Neural cell (in vitro differentiated cells): ENCODE data around the gene COTL1. TPM values are rescaled to one million over a fixed set of nuclear protein-coding genes. Genes with fewer than 3 reads are reported as not detected.

Source experiments
- H2AFZ ChIP-seq: fragments of 200-600, 300-800 bp; sonication (generic), shearing (Covaris generic); 2 replicates; pipeline ENCODE4 v1.6.0; 2014; ENCODE audit warnings: low read depth, mild to moderate bottlenecking, antibody characterized with exemption, low read length, moderate library complexity
- H3F3A ChIP-seq: fragments of 200-600 bp; shearing (Covaris generic); 2 replicates; pipeline ENCODE4 v1.6.1; 2016; ENCODE audit warnings: mild to moderate bottlenecking, moderate library complexity, mixed read lengths, antibody characterized with exemption, low read length; ENCODE audit not compliant: insufficient read depth, poor library complexity, severe bottlenecking
- H3K27ac ChIP-seq: fragments of 200-600, 300-800 bp; sonication (generic), shearing (Covaris generic); 2 replicates; pipeline ENCODE4 v1.5.1; 2014; ENCODE audit warnings: mild to moderate bottlenecking, low read length, moderate library complexity
- H3K27me3 ChIP-seq: fragments of 300-800, 200-600 bp; sonication (generic), shearing (Covaris generic); 2 replicates; pipeline ENCODE4 v1.6.0; 2014; ENCODE audit warnings: mild to moderate bottlenecking, low read depth, low read length, moderate library complexity; ENCODE audit not compliant: insufficient read depth
- H3K36me3 ChIP-seq: fragments of 300-800, 200-600 bp; sonication (generic), shearing (Covaris generic); 2 replicates; pipeline ENCODE4 v1.5.1; 2014; ENCODE audit warnings: mild to moderate bottlenecking, antibody characterized with exemption, low read length, moderate library complexity; ENCODE audit not compliant: insufficient read depth
- H3K4me2 ChIP-seq: fragments of 300-800, 200-600 bp; sonication (generic), shearing (Covaris generic); 2 replicates; pipeline ENCODE4 v1.6.0; 2014; ENCODE audit warnings: mild to moderate bottlenecking, low read length
- H3K4me3 ChIP-seq: fragments of 300-800, 200-600 bp; sonication (generic), shearing (Covaris generic); 2 replicates; pipeline ENCODE4 v1.5.1; 2014; ENCODE audit warnings: mild to moderate bottlenecking, low read length, moderate library complexity
- H3K79me2 ChIP-seq: fragments of 200-600 bp; shearing (Covaris generic); replicated peaks from 2 replicates; pipeline ENCODE4 v1.6.0; 2014; ENCODE audit warnings: mild to moderate bottlenecking, low read length, moderate library complexity; ENCODE audit not compliant: insufficient read depth
- H3K9ac ChIP-seq: fragments of 300-800, 200-600 bp; sonication (generic), shearing (Covaris generic); 2 replicates; pipeline ENCODE4 v1.6.1; 2016; ENCODE audit warnings: mild to moderate bottlenecking, low read length, mixed read lengths
- H3K9me2 ChIP-seq: fragments of 200-600 bp; shearing (Covaris generic); 2 replicates; pipeline ENCODE4 v1.6.1; 2016; ENCODE audit warnings: mild to moderate bottlenecking, low read length, mixed read lengths; ENCODE audit not compliant: insufficient read depth
- H3K9me3 ChIP-seq: fragments of 200-600, 300-800 bp; sonication (generic), shearing (Covaris generic); 2 replicates; pipeline ENCODE4 v1.6.1; 2016; ENCODE audit warnings: mild to moderate bottlenecking, mixed run types, low read length, moderate library complexity, mixed read lengths
- H4K20me1 ChIP-seq: fragments of 200-600 bp; shearing (Covaris generic); 2 replicates; pipeline ENCODE4 v1.6.1; 2016; ENCODE audit warnings: mild to moderate bottlenecking, mixed run types; ENCODE audit not compliant: insufficient read depth
- EP300 ChIP-seq: fragments of 450-650 bp; conservative IDR thresholded peaks from 2 replicates; pipeline ENCODE4 v1.6.1; 2014; ENCODE audit warnings: antibody characterized with exemption, mild to moderate bottlenecking, moderate library complexity; ENCODE audit not compliant: poor library complexity, severe bottlenecking
- EZH2 ChIP-seq: fragments of 200-600, 300-800 bp; shearing (Covaris generic), sonication (generic); IDR thresholded peaks from 2 replicates; pipeline ENCODE4 v1.6.1; 2014; ENCODE audit warnings: antibody characterized with exemption, low read length, borderline replicate concordance, mild to moderate bottlenecking; ENCODE audit not compliant: insufficient read depth, poor library complexity, severe bottlenecking
- MXI1 ChIP-seq: fragments of 450-650 bp; conservative IDR thresholded peaks from 2 replicates; pipeline ENCODE4 v1.6.1; 2014; ENCODE audit warnings: antibody characterized with exemption, mild to moderate bottlenecking; ENCODE audit not compliant: poor library complexity, severe bottlenecking
- POLR2AphosphoS5 ChIP-seq: IDR thresholded peaks from 2 replicates; pipeline ENCODE4 v1.6.1; 2012
- RAD21 ChIP-seq: fragments of 450-650 bp; conservative IDR thresholded peaks from 2 replicates; pipeline ENCODE4 v1.6.1; 2014; ENCODE audit warnings: antibody characterized with exemption, mild to moderate bottlenecking, moderate library complexity
- SMC3 ChIP-seq: fragments of 450-650 bp; conservative IDR thresholded peaks from 2 replicates; pipeline ENCODE4 v1.6.1; 2014; ENCODE audit warnings: antibody characterized with exemption, mild to moderate bottlenecking, moderate library complexity; ENCODE audit not compliant: poor library complexity
- TAF1 ChIP-seq: IDR thresholded peaks from 2 replicates; pipeline ENCODE4 v1.6.1; 2012; ENCODE audit warnings: low read depth
- polyA plus RNA-seq: library from polyadenylated mRNA; depleted of rRNA; stranded (reverse); fragments of >200 nt; gene quantifications from 2 replicates; pipeline ENCODE4 v1.2.3, GENCODE V29; 2014
- TF ChIP-seq, protein P1 (sequence below): fragments of 450-650 bp; IDR thresholded peaks from 2 replicates; pipeline ENCODE4 v1.5.1; 2014; ENCODE audit warnings: antibody characterized with exemption, mild to moderate bottlenecking, moderate library complexity; ENCODE audit not compliant: poor library complexity, severe bottlenecking
- TF ChIP-seq, protein P2 (sequence below): IDR thresholded peaks from 2 replicates; pipeline ENCODE4 v1.6.1; 2012; ENCODE audit warnings: borderline replicate concordance

Gene COTL1
- polyA plus RNA-seq, 1 donor from 2014 or later = 86.6 TPM

DNA sequence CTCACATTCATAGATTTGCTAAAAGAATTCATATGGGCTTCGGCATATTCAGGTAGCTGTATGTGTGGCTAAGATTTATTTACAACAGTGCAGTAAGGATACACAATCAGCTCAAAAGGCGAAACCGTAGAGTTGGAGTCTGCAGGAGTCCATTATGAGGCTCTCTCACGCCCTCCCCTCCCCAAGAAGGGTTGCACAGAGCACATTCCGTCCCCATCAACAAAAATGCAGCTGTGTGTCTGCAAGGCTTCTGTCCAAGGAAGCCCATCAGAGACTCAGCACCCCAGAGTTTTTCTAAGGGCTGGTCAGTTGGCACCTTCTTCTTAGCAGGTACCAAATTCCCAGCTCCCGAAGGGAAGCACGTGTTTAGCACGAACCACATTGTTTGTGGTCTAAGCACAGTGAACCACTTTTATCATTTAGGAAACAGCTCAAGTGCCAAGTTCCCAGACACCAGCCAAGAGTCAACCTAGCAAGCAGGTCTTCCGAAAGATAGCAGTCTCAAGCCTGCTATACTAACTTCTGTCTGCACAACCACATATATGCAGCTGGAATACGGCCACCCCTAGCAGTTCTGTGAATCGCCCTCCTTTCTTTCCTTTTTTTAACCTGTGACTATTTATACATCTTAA lies 84.9 kb downstream of the COTL1 start:
- Histone ChIP-seq H3K36me3 (no peaks in the 10 kb centered on the region), H3K4me3 (no peak overlapping the region), H3F3A (no peaks in the 10 kb centered on the region), H4K20me1 (no peaks in the 10 kb centered on the region), H3K9ac (no peak overlapping the region), H3K27ac (no peak overlapping the region), H2AFZ (no peak overlapping the region), H3K27me3 (no peaks in the 10 kb centered on the region), H3K4me2 (no peak overlapping the region), H3K9me2 (no peaks in the 10 kb centered on the region), H3K79me2 (no peaks in the 10 kb centered on the region), H3K9me3 (no peaks in the 10 kb centered on the region)
- TF ChIP-seq TAF1 (no peak), EZH2 (no peak), MXI1 (no peak), EP300 (no peak), POLR2AphosphoS5 (no peak), RAD21 (no peak), SMC3 (no peak)
- TF ChIP-seq, protein P1, sequence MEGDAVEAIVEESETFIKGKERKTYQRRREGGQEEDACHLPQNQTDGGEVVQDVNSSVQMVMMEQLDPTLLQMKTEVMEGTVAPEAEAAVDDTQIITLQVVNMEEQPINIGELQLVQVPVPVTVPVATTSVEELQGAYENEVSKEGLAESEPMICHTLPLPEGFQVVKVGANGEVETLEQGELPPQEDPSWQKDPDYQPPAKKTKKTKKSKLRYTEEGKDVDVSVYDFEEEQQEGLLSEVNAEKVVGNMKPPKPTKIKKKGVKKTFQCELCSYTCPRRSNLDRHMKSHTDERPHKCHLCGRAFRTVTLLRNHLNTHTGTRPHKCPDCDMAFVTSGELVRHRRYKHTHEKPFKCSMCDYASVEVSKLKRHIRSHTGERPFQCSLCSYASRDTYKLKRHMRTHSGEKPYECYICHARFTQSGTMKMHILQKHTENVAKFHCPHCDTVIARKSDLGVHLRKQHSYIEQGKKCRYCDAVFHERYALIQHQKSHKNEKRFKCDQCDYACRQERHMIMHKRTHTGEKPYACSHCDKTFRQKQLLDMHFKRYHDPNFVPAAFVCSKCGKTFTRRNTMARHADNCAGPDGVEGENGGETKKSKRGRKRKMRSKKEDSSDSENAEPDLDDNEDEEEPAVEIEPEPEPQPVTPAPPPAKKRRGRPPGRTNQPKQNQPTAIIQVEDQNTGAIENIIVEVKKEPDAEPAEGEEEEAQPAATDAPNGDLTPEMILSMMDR = no peak
- TF ChIP-seq, protein P2, sequence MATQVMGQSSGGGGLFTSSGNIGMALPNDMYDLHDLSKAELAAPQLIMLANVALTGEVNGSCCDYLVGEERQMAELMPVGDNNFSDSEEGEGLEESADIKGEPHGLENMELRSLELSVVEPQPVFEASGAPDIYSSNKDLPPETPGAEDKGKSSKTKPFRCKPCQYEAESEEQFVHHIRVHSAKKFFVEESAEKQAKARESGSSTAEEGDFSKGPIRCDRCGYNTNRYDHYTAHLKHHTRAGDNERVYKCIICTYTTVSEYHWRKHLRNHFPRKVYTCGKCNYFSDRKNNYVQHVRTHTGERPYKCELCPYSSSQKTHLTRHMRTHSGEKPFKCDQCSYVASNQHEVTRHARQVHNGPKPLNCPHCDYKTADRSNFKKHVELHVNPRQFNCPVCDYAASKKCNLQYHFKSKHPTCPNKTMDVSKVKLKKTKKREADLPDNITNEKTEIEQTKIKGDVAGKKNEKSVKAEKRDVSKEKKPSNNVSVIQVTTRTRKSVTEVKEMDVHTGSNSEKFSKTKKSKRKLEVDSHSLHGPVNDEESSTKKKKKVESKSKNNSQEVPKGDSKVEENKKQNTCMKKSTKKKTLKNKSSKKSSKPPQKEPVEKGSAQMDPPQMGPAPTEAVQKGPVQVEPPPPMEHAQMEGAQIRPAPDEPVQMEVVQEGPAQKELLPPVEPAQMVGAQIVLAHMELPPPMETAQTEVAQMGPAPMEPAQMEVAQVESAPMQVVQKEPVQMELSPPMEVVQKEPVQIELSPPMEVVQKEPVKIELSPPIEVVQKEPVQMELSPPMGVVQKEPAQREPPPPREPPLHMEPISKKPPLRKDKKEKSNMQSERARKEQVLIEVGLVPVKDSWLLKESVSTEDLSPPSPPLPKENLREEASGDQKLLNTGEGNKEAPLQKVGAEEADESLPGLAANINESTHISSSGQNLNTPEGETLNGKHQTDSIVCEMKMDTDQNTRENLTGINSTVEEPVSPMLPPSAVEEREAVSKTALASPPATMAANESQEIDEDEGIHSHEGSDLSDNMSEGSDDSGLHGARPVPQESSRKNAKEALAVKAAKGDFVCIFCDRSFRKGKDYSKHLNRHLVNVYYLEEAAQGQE = no peak

DNA sequence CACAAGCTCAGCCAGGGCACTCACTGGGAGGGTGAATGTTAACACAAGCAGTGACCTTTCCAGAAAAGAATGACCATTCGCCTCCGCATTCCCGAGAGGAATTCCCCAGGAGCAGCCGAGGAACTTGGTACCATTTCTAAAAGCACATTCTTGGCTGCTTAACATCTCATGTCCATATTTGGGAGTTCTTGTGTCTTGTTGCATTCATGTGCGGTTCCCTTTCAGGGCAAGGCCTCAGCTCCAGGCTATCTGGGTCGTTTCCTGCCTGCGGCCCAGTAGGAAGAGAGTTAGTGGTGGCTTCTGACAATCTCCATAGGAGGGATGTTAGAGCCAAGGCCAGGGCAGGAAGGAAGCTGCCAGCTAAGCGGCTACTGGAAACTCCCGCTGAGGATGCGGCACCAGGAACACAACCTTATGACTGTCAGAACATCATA lies 85.6 kb downstream of the COTL1 start:
- H3K9ac ChIP-seq = no peak overlapping the region
- no peaks in the 10 kb centered on the region for H3K36me3 ChIP-seq
- no peaks in the 10 kb centered on the region for H3K9me3 ChIP-seq
- H3K9me2 ChIP-seq = no peaks in the 10 kb centered on the region
- H3K4me3 ChIP-seq = no peak overlapping the region
- H3K4me2 ChIP-seq = no peak overlapping the region
- no peak overlapping the region for H2AFZ ChIP-seq
- TF ChIP-seq POLR2AphosphoS5 = no peak
- TF ChIP-seq SMC3 = no peak
- TF ChIP-seq MXI1 = no peak
- no peak for TF ChIP-seq TAF1
- TF ChIP-seq EZH2 = no peak
- TF ChIP-seq, protein P2 = no peak
- TF ChIP-seq, protein P1 = no peak
- TF ChIP-seq RAD21 = no peak
- no peak for TF ChIP-seq EP300
- H3K27ac ChIP-seq = no peak overlapping the region
- no peaks in the 10 kb centered on the region for H3K79me2 ChIP-seq
- H3F3A ChIP-seq = no peaks in the 10 kb centered on the region
- no peaks in the 10 kb centered on the region for H4K20me1 ChIP-seq
- no peaks in the 10 kb centered on the region for H3K27me3 ChIP-seq
